Fibroblast of the conjunctiva (primary cell): ENCODE measurements around the gene TBXAS1.
"Not testable (repeated sequence)": the region's sequence is repeated elsewhere in the genome, so short reads cannot be mapped to it uniquely, and the experiment has no call there.

Experiments
- DNase-seq: peaks from one replicate; pipeline ENCODE4 v3.0.0-alpha.2; 2010; ENCODE audit warnings: low read depth

The TBXAS1 gene

GRCh38 chr7:139915268-139915863 lies 86.3 kb downstream of the TBXAS1 start:
- peak; percentile 43 for DNase-seq

GRCh38 chr7:139915864-139916716 lies 87.0 kb downstream of the TBXAS1 start:
- DNase-seq, result peak; percentile 96

- DNase-seq, result no peak
Measured at GRCh38 chr7:139916717-139917395, 87.8 kb downstream of the TBXAS1 start.

GRCh38 chr7:139917851-139918250 lies 88.8 kb downstream of the TBXAS1 start:
- no peak for DNase-seq

- DNase-seq, result no peak
Measured at GRCh38 chr7:139918480-139918879, 89.4 kb downstream of the TBXAS1 start.

- DNase-seq, result no peak
Measured at GRCh38 chr7:139923090-139923489, 94.0 kb downstream of the TBXAS1 start.

- no peak for DNase-seq
Measured at GRCh38 chr7:139924461-139924860, 95.4 kb downstream of the TBXAS1 start.

GRCh38 chr7:139929221-139929620 lies 100.2 kb downstream of the TBXAS1 start:
- DNase-seq, result not testable (repeated sequence)

- DNase-seq, result no peak
Measured at GRCh38 chr7:139930286-139930965, 101.4 kb downstream of the TBXAS1 start.

GRCh38 chr7:139931190-139931934 lies 102.3 kb downstream of the TBXAS1 start:
- no peak for DNase-seq

- DNase-seq, result no peak
Measured at GRCh38 chr7:139932531-139932930, 103.5 kb downstream of the TBXAS1 start.

GRCh38 chr7:139936760-139937310 lies 107.8 kb downstream of the TBXAS1 start:
- DNase-seq, result peak; percentile 63

- no peak for DNase-seq
Measured at GRCh38 chr7:139937715-139938114, 108.7 kb downstream of the TBXAS1 start.

- no peak for DNase-seq
Measured at GRCh38 chr7:139940866-139941265, 111.8 kb downstream of the TBXAS1 start.

GRCh38 chr7:139941421-139941820 lies 112.4 kb downstream of the TBXAS1 start:
- DNase-seq, result no peak

GRCh38 chr7:139941866-139942265 lies 112.8 kb downstream of the TBXAS1 start:
- DNase-seq, result no peak

- no peak for DNase-seq
Measured at GRCh38 chr7:139942636-139943035, 113.6 kb downstream of the TBXAS1 start.

- no peak for DNase-seq
Measured at GRCh38 chr7:139943401-139943800, 114.3 kb downstream of the TBXAS1 start.

- no peak for DNase-seq
Measured at GRCh38 chr7:139944248-139944647, 115.2 kb downstream of the TBXAS1 start.

- DNase-seq, result no peak
Measured at GRCh38 chr7:139946533-139946932, 117.5 kb downstream of the TBXAS1 start.

- no peak for DNase-seq
Measured at GRCh38 chr7:139947021-139947420, 118.0 kb downstream of the TBXAS1 start.
